ENCODE data around the gene ATP10D. TPM values are rescaled to one million over a fixed set of nuclear protein-coding genes. Genes with fewer than 3 reads are reported as not detected.
A peak's percentile ranks its signal among the peaks of the same experiment; 100 is the strongest.

ATP10D gene
- 10 to 100 TPM; 54.2 to 96.1 TPM for total RNA-seq

- Histone ChIP-seq H3K36me3 (no peaks in the 10 kb centered on the region), H3K9me3 (no peaks in the 10 kb centered on the region), H3K4me1 (ENCODE audit: control insufficient read depth in 1 of 2, low read depth in 2 of 2) (peaks cover 17 to 33% of the 10 kb centered on the region in 2 donors), H3K27ac (peak within 1 kb of the TSS; percentile 80 to 87), H3K4me3 (peak within 1 kb of the TSS; percentile 82), H3K27me3 (replicated peaks; ENCODE audit: insufficient read depth) (no peaks in the 10 kb centered on the region)
- peak; percentile 26 for TF ChIP-seq CTCF (IDR thresholded peaks at IDR 0.05)
- ATAC-seq (ENCODE audit: insufficient number of reproducible peaks, low FRiP score, low read depth): peak; percentile 92
- peak; percentile 80 for DNase-seq (ENCODE audit: low spot score)
Observed at GRCh38 chr4:47485047-47485692, at the start of gene ATP10D. Gene ATP10D, plus strand, starts transcription at chr4:47485275. Its CDS starts 27,266 bp downstream, at chr4:47512541.

- no peaks in the 10 kb centered on the region for H3K27me3 ChIP-seq (replicated peaks; ENCODE audit: insufficient read depth)
- H3K27ac ChIP-seq: no peak overlapping the region
- H3K4me3 ChIP-seq: no peak overlapping the region
- no peaks in the 10 kb centered on the region for H3K9me3 ChIP-seq
- DNase-seq (ENCODE audit: low spot score) (no peak), ATAC-seq (ENCODE audit: insufficient number of reproducible peaks, low FRiP score, low read depth) (no peak)
- no peaks in the 10 kb centered on the region for H3K36me3 ChIP-seq
- no peaks in the 10 kb centered on the region for H3K4me1 ChIP-seq (ENCODE audit: control insufficient read depth in 1 of 2, low read depth in 2 of 2)
- TF ChIP-seq CTCF (IDR thresholded peaks at IDR 0.05): no peak
Observed at GRCh38 chr4:47442980-47443379, 42.1 kb upstream of the ATP10D start.

GRCh38 chr4:47444031-47444430 lies 41.0 kb upstream of the ATP10D start:
- TF ChIP-seq CTCF (IDR thresholded peaks at IDR 0.05): no peak
- Histone ChIP-seq H3K4me3 (no peak overlapping the region), H3K27ac (no peak overlapping the region), H3K4me1 (ENCODE audit: control insufficient read depth in 1 of 2, low read depth in 2 of 2) (no peaks in the 10 kb centered on the region), H3K9me3 (no peaks in the 10 kb centered on the region), H3K36me3 (no peaks in the 10 kb centered on the region), H3K27me3 (replicated peaks; ENCODE audit: insufficient read depth) (no peaks in the 10 kb centered on the region)
- no peak for DNase-seq (ENCODE audit: low spot score)
- ATAC-seq (ENCODE audit: insufficient number of reproducible peaks, low FRiP score, low read depth): no peak

- no peaks in the 10 kb centered on the region for H3K4me1 ChIP-seq (ENCODE audit: control insufficient read depth in 1 of 2, low read depth in 2 of 2)
- no peaks in the 10 kb centered on the region for H3K27me3 ChIP-seq (replicated peaks; ENCODE audit: insufficient read depth)
- H3K4me3 ChIP-seq: no peak overlapping the region
- TF ChIP-seq CTCF (IDR thresholded peaks at IDR 0.05): no peak
- H3K27ac ChIP-seq: no peak overlapping the region
- no peaks in the 10 kb centered on the region for H3K9me3 ChIP-seq
- H3K36me3 ChIP-seq: peaks cover 11% of the 10 kb centered on the region
- ATAC-seq (ENCODE audit: insufficient number of reproducible peaks, low FRiP score, low read depth): no peak
- no peak for DNase-seq (ENCODE audit: low spot score)
Observed at GRCh38 chr4:47451657-47452056, 33.4 kb upstream of the ATP10D start.

- ATAC-seq (ENCODE audit: insufficient number of reproducible peaks, low FRiP score, low read depth) (peak; percentile 1), DNase-seq (ENCODE audit: low spot score) (no peak)
- H3K4me3 ChIP-seq: peak overlapping the region; percentile 88
- H3K4me1 ChIP-seq (ENCODE audit: control insufficient read depth in 1 of 2, low read depth in 2 of 2): peaks cover 0 to 20% of the 10 kb centered on the region in 2 donors
- H3K36me3 ChIP-seq: no peaks in the 10 kb centered on the region
- H3K9me3 ChIP-seq: no peaks in the 10 kb centered on the region
- H3K27ac ChIP-seq: peak overlapping the region; percentile 71 to 77
- TF ChIP-seq CTCF (IDR thresholded peaks at IDR 0.05): no peak
- no peaks in the 10 kb centered on the region for H3K27me3 ChIP-seq (replicated peaks; ENCODE audit: insufficient read depth)
Observed at GRCh38 chr4:47462799-47463234, 22.3 kb upstream of the ATP10D start.

Data from thoracic aorta (tissue), 2 donors.